Activated naive CD4-positive, alpha-beta T cell treated with anti-CD3 and anti-CD28 coated beads for 36 hours (primary cell): ENCODE measurements around the gene MLLT11. TPM values are rescaled to one million over a fixed set of nuclear protein-coding genes. Genes with fewer than 3 reads are reported as not detected.
"Not testable (repeated sequence)": the region's sequence is repeated elsewhere in the genome, so short reads cannot be mapped to it uniquely, and the experiment has no call there.

Experiments used
- CTCF ChIA-PET: fragments of 350-600 bp; sonication (Branson Sonifier 250); formaldehyde crosslinking; loops from one replicate; lab custom pipeline; 2021; ENCODE audit warnings: antibody characterized with exemption; lab: Charles Lee
- DNase-seq: peaks from one replicate; pipeline ENCODE4 v3.0.0-alpha.2; 2020
- H3K27ac Mint-ChIP-seq: one replicate; pipeline ENCODE4 v1.8.0; 2021; ENCODE audit warnings: mild to moderate bottlenecking, mixed read lengths
- H3K27me3 Mint-ChIP-seq: one replicate; pipeline ENCODE4 v1.8.0; 2021; ENCODE audit warnings: low read depth, mixed read lengths
- H3K36me3 Mint-ChIP-seq: one replicate; pipeline ENCODE4 v1.8.0; 2021; ENCODE audit warnings: low read depth, mixed read lengths
- H3K4me1 Mint-ChIP-seq: one replicate; pipeline ENCODE4 v1.8.0; 2021; ENCODE audit warnings: low read depth, mixed read lengths
- H3K4me3 Mint-ChIP-seq: one replicate; pipeline ENCODE4 v1.8.0; 2021; ENCODE audit warnings: mild to moderate bottlenecking, moderate library complexity, mixed read lengths
- H3K9me3 Mint-ChIP-seq: one replicate; pipeline ENCODE4 v1.8.0; 2021; ENCODE audit warnings: mixed read lengths
- intact Hi-C: fragments of 100-400 bp; cut with micrococcal nuclease; formaldehyde crosslinking; loops from one replicate; pipeline ENCODE4 v1.15.1; 2023
- total RNA-seq, 2 experiments: library from RNA; stranded (reverse); gene quantifications; one replicate each; pipeline ENCODE4 v1.2.3, GENCODE V29; 2021

Gene MLLT11
- total RNA-seq, 2 experiments from 2014 or later, result 3.3 to 3.6 TPM

DNA sequence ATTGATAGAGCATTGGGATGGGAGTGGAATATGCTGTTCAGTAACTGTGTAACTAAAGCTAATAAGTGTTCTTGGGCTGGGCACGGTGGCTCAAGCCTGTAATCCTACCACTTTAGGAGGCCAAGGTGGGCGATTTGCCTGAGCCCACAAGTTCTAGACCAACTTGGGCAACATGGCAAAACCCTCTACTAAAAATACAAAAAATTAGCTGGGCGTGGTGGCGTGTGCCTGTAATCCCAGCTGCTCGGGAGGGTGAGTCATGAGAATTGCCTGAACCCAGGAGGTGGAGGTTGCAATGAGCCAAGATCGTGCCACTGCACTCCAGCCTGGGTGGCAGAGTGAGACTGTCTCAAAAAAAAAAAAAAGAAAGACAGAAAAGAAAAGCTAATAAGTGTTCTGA, 37.2 kb downstream of the MLLT11 start:
- intact Hi-C loops, DNase-seq: not testable (repeated sequence)
- CTCF ChIA-PET, result interaction anchor here (9.1 kb wide), 1 partner anchor 58 kb away, joined by 255 read pairs; the partner anchor contains the start of gene TNFAIP8L2

DNA sequence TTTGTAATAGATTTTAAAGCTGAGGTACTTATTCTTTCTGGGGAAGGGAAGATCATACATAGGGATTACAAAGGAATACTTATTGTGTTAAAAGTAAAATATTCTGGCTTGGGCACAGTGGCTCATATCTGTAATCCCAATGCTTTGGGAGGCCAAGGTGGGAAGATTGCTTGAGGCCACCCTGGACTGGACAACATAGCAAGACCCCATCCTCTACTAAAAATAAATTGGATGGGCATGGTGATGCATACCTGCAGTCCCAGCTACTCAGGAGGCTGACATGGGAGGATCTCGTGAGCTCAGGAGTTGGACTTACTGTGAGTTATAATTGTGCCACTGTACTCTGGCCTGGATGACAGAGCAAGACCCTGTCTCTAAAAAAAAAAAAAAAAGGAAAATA, 37.9 kb downstream of the MLLT11 start:
- Mint-ChIP-seq H3K27me3 (no peaks in the 10 kb centered on the region), H3K4me3 (no peak overlapping the region), H3K9me3 (no peaks in the 10 kb centered on the region), H3K27ac (no peak overlapping the region), H3K4me1 (no peaks in the 10 kb centered on the region), H3K36me3 (no peaks in the 10 kb centered on the region)
- intact Hi-C loops, result no loop called here
- CTCF ChIA-PET, result interaction anchor here (0.7 to 9.1 kb wide), 5 partner anchors 9 to 593 kb away, joined by 3 to 255 read pairs (median 19); partner anchors contain the start of gene TNFAIP8L2
- no peak for DNase-seq

More for the DNA sequence above, 37.2 kb downstream of the MLLT11 start:
- H3K9me3 Mint-ChIP-seq, H3K4me1 Mint-ChIP-seq, H3K27me3 Mint-ChIP-seq, H3K36me3 Mint-ChIP-seq, H3K4me3 Mint-ChIP-seq, H3K27ac Mint-ChIP-seq: not testable (repeated sequence)

DNA sequence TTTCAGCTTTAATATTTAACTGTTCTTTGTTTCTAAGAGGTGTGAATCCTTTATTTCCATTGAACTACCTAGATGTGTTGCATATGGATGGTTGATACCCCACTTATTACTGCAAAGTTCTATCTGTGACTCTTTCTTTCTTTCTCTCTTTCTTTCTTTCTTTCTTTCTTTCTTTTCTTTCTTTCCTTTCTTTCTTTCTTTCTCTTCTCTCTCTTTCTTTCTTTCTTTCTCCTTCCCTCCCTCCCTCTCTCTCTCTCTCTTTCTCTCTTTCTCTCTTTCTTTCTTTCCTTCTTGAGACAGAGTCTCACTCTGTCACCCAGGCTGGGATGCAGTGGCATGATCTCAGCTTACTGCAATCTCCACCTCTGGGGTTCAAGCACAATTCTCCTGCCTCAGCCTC, 44.4 kb downstream of the MLLT11 start:
- intact Hi-C loops, result no loop called here
- H3K27me3 Mint-ChIP-seq, result no peaks in the 10 kb centered on the region
- H3K36me3 Mint-ChIP-seq, result peaks cover 4% of the 10 kb centered on the region
- no peak for DNase-seq
- H3K4me1 Mint-ChIP-seq, result no peaks in the 10 kb centered on the region
- H3K9me3 Mint-ChIP-seq, result no peaks in the 10 kb centered on the region
- CTCF ChIA-PET, result no interaction called here
- H3K27ac Mint-ChIP-seq, result no peak overlapping the region
- H3K4me3 Mint-ChIP-seq, result no peak overlapping the region

DNA sequence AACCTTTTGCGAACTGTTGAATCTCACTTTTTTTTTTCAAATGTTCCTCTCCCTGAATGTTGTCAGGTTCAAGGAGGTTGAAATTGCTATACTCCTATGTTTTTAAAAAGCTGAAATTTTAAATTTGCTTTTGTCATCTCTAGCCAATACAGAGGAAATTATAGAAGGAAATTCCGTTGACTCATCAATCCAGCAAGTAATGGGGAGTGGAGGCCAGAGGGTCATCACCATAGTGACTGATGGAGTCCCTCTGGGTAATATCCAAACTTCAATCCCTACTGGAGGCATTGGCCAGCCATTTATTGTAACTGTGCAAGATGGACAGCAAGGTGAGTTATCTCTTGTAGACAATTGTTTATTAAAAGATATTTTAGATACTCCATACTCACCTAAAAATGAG, 46.7 kb downstream of the MLLT11 start:
- H3K9me3 Mint-ChIP-seq, result no peaks in the 10 kb centered on the region
- H3K27me3 Mint-ChIP-seq, result no peaks in the 10 kb centered on the region
- intact Hi-C loops, result no loop called here
- peaks cover 10% of the 10 kb centered on the region for H3K36me3 Mint-ChIP-seq
- H3K27ac Mint-ChIP-seq, result no peak overlapping the region
- no peak for DNase-seq
- no peak overlapping the region for H3K4me3 Mint-ChIP-seq
- H3K4me1 Mint-ChIP-seq, result no peaks in the 10 kb centered on the region
- CTCF ChIA-PET, result interaction anchor here (0.6 to 2.3 kb wide), 2 partner anchors 48 to 138 kb away, joined by 3 to 5 read pairs; no protein-coding TSS in a partner anchor

DNA sequence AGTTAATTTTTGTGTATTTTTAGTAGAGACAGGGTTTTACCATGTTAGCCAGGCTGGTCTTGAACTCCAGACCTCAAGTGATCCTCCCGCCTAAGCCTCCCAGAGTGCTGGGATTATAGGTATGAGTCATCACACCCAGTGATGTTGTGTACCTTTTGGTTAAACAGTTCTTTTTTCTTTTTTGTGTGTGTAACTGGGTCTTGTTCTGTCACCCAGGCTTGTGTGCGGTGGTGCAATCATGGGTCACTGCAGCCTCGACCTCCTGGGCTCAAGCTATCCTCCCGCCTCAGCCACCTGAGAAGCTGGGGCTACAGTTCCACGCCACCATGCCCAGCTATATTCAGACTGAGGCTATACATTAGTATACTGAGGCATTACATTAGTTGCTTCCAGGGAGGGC, 48.1 kb downstream of the MLLT11 start:
- Mint-ChIP-seq H3K27me3 (no peaks in the 10 kb centered on the region), H3K9me3 (no peaks in the 10 kb centered on the region), H3K36me3 (peaks cover 10% of the 10 kb centered on the region), H3K27ac (no peak overlapping the region), H3K4me3 (no peak overlapping the region), H3K4me1 (no peaks in the 10 kb centered on the region)
- intact Hi-C loops, result no loop called here
- DNase-seq, result no peak
- CTCF ChIA-PET, result interaction anchor here (0.5 to 2.3 kb wide), 3 partner anchors 8 to 79 kb away, joined by 3 to 5 read pairs (median 3); no protein-coding TSS in a partner anchor

DNA sequence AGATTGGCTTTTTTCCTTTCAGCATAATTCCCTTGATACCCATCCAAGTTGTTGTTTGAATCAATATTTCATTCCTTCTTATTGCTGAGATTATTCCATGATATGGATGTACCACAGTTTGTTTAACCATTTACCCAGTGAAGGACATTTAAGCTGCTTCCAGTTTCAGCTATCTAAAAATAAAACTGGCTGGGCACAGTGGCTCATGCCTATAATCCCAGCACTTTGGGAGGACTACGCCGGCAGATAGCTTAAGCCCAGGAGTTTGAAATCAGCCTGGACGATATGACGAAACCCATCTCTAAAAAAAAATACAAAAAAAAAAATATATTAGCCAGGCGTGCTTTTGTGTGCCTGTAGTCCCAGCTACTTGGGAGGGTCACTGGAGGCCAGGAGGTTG, 53.7 kb downstream of the MLLT11 start:
- Mint-ChIP-seq H3K4me1 (no peaks in the 10 kb centered on the region), H3K27me3 (no peaks in the 10 kb centered on the region), H3K4me3 (no peak overlapping the region), H3K9me3 (no peaks in the 10 kb centered on the region), H3K27ac (no peak overlapping the region), H3K36me3 (peaks cover 11% of the 10 kb centered on the region)
- intact Hi-C loops, result no loop called here
- DNase-seq, result no peak
- CTCF ChIA-PET, result interaction anchor here (0.5 to 1.6 kb wide), 6 partner anchors 8 to 138 kb away, joined by 3 to 6 read pairs (median 4); no protein-coding TSS in a partner anchor

Other genes starting within 250 kb of the MLLT11 start
- gene ARNT, start 183.8 kb upstream of the MLLT11 start, total RNA-seq, result 10 to 100 TPM; 28.8 to 28.9 TPM
- not detected for gene CTXND2, start 173.3 kb upstream of the MLLT11 start, total RNA-seq
- gene SETDB1, start 134.0 kb upstream of the MLLT11 start, total RNA-seq, result 10 to 100 TPM; 40.4 to 44.7 TPM
- 100 to 1,000 TPM; 130 to 135 TPM for gene CERS2, start 85.6 kb upstream of the MLLT11 start, total RNA-seq
- gene ANXA9, start 78.1 kb upstream of the MLLT11 start, total RNA-seq, result not detected
- 10 to 100 TPM; 14.6 to 15.1 TPM for gene MINDY1, start 53.5 kb upstream of the MLLT11 start, total RNA-seq
- 10 to 100 TPM; 13.3 to 15.9 TPM for gene PRUNE1, start 51.9 kb upstream of the MLLT11 start, total RNA-seq
- 1 to 10 TPM; 1.1 to 1.3 TPM for gene BNIPL, start 23.8 kb upstream of the MLLT11 start, total RNA-seq
- gene C1orf56, start 12.6 kb upstream of the MLLT11 start, total RNA-seq, result under 1 TPM; 0.49 to 0.57 TPM
- 10 to 100 TPM; 98.1 to 99.0 TPM for gene CDC42SE1, start 775 bp upstream of the MLLT11 start, total RNA-seq
- 10 to 100 TPM; 16.1 to 16.2 TPM for gene GABPB2, start 10.4 kb downstream of the MLLT11 start, total RNA-seq
- 1 to 10 TPM; 1.5 to 1.6 TPM for gene SEMA6C, start 86.2 kb downstream of the MLLT11 start, total RNA-seq
- 10 to 100 TPM in 1 of 2 experiments, 1 to 10 TPM in 1; 9.6 to 10.5 TPM for gene TNFAIP8L2, start 96.3 kb downstream of the MLLT11 start, total RNA-seq
- gene LYSMD1, start 105.5 kb downstream of the MLLT11 start, total RNA-seq, result 1 to 10 TPM; 4.5 to 4.8 TPM
- gene SCNM1, start 105.7 kb downstream of the MLLT11 start, total RNA-seq, result 10 to 100 TPM; 60.5 to 64.2 TPM
- 1 to 10 TPM in 1 of 2 experiments, under 1 TPM in 1; 0.98 to 1.1 TPM for gene TMOD4, start 115.6 kb downstream of the MLLT11 start, total RNA-seq
- 10 to 100 TPM; 49.8 to 56.9 TPM for gene VPS72, start 129.8 kb downstream of the MLLT11 start, total RNA-seq
- 10 to 100 TPM; 72.6 to 82.5 TPM for gene PIP5K1A, start 138.2 kb downstream of the MLLT11 start, total RNA-seq
- gene PSMD4, start 194.3 kb downstream of the MLLT11 start, total RNA-seq, result 100 to 1,000 TPM; 167 to 192 TPM
- 10 to 100 TPM; 20.9 to 22.0 TPM for gene ZNF687, start 221.9 kb downstream of the MLLT11 start, total RNA-seq